Pericardium fibroblast (primary cell): ENCODE results near the gene RSBN1. TPM values are rescaled to one million over a fixed set of nuclear protein-coding genes. Genes with fewer than 3 reads are reported as not detected.

Experiments
- total RNA-seq: library from RNA; depleted of rRNA; stranded (reverse); fragments of >200 nt; gene quantifications from 2 replicates; pipeline ENCODE4 v1.2.3, GENCODE V29; 2015

The RSBN1 gene
- total RNA-seq, result 4.3 and 9.5 TPM in 2 replicates

GRCh38 chr1:113811888-113812660 lies at the start of gene RSBN1:
Gene RSBN1 (minus strand): TSS chr1:113812476. CDS start chr1:113812412, 64 bp downstream.

GRCh38 chr1:113759333-113760101 lies 52.8 kb downstream of the RSBN1 start, which contains the start of gene PHTF1:
Gene PHTF1 (minus strand): TSS chr1:113759486. CDS start chr1:113758703, 783 bp downstream.

Other genes starting within 250 kb of the RSBN1 start
- 13.1 and 25.4 TPM in 2 replicates for gene PHTF1, start 53.0 kb downstream of the RSBN1 start, total RNA-seq
- gene PTPN22, start 59.2 kb upstream of the RSBN1 start, total RNA-seq, result 0.34 TPM in 1 of 2 replicates, not detected in the other
- gene BCL2L15, start 75.1 kb upstream of the RSBN1 start, total RNA-seq, result under 0.01 TPM in 1 of 2 replicates, not detected in the other
- gene AP4B1, start 92.3 kb upstream of the RSBN1 start, total RNA-seq, result 7.9 and 10.1 TPM in 2 replicates
- gene DCLRE1B, start 92.8 kb upstream of the RSBN1 start, total RNA-seq, result 4.8 and 7.1 TPM in 2 replicates
- gene HIPK1, start 116.8 kb upstream of the RSBN1 start, total RNA-seq, result 14.5 and 17.7 TPM in 2 replicates
- 320 and 623 TPM in 2 replicates for gene OLFML3, start 167.0 kb upstream of the RSBN1 start, total RNA-seq